Hematopoietic multipotent progenitor cell treated with erythropoietin and hydrocortisone succinate and interleukin-3 and kit ligand, for 8 days (in vitro differentiated cells): Measurements from ENCODE around the gene OTOP3.

Experiments
- DNase-seq: peaks from one replicate; pipeline ENCODE4 v3.0.0-alpha.2; 2015

Gene OTOP3

DNA sequence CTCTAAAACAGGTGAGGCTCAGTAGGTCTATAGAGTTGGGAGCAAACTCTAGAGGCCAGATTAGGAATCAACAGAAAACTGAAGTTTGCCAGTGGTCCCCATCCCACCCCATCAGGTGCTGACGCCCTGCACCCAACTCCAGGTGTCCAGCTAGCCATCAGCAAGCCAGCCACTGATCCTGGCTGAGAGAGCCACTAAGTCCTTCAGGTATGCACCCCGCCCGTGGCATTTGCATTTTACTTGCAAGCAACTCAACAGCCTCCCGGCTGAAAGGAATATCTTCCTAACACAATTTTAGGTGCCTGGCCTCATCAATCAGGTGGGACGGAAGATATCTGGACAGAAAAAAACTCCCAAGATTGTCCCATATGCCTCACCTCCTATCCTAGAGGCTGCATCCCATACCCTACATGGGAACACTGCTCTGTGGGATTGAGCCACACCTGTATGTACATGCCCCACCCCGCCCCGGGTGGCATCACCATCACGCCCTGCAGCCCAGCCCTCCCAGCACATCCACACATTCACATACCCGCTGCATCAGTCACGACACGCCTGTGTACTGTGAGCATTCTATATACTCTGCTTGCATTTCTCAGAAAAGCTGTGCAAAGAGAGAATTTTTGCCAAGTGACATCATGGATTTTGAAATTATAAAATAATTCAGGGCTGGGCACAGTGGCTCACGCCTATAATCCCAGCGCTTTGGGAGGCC is 8.3 kb downstream of the OTOP3 start:
- no peak for DNase-seq

DNA sequence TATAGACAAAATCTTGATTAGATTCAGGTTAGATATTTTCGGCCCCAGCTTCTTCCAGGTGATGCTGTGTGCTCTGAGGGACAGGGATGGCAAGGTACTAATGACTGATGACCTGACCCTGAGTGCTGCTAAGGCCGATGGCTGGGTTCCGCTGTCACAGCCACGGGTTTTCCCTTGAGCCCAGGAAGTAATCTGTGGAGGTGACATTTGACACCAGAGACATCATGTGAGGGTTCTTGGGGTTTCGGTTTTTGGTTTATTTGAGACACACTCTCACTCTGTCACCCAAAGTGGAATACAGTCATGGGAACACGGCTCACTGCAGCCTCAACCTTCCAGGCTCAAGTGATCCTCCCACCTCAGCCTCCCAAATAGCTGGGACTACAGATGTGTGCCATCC is 9.8 kb downstream of the OTOP3 start:
- no peak for DNase-seq

DNA sequence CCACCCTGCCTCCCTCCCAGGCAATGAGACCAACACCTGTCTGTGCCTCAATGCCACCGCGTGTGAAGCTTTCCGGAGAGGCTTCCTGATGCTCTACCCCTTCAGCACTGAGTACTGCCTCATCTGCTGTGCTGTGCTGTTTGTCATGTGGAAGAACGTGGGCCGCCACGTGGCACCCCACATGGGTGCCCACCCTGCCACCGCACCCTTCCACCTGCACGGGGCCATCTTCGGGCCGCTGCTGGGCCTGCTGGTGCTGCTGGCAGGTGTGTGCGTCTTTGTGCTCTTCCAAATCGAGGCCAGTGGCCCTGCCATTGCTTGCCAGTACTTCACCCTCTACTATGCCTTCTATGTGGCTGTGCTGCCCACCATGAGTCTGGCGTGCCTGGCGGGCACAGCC is 10.9 kb downstream of the OTOP3 start:
- no peak for DNase-seq

DNA sequence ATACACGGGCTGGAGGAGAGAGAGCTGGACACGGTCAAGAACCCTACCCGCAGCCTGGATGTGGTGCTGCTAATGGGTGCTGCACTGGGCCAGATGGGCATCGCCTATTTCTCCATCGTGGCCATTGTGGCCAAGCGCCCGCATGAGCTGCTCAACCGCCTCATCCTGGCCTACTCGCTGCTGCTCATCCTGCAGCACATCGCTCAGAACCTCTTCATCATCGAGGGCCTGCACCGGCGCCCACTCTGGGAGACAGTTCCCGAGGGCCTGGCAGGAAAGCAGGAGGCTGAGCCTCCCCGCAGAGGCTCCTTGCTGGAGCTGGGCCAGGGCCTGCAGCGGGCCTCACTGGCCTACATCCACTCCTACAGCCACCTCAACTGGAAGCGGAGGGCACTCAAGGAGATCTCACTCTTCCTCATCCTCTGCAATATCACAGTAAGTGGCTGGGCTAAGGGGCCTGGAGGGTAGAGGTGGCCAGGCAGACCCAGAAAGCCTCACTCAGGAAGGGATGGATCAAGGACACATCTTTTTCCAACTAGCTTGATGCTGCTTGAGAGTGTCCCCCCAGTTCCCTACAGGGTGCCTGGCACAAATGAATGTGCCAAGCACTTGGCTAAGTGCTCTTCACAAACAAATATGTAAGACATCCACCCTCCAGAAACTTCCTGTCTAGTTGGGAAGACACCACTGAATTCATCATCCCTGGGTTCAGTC is 11.5 kb downstream of the OTOP3 start:
- no peak for DNase-seq

DNA sequence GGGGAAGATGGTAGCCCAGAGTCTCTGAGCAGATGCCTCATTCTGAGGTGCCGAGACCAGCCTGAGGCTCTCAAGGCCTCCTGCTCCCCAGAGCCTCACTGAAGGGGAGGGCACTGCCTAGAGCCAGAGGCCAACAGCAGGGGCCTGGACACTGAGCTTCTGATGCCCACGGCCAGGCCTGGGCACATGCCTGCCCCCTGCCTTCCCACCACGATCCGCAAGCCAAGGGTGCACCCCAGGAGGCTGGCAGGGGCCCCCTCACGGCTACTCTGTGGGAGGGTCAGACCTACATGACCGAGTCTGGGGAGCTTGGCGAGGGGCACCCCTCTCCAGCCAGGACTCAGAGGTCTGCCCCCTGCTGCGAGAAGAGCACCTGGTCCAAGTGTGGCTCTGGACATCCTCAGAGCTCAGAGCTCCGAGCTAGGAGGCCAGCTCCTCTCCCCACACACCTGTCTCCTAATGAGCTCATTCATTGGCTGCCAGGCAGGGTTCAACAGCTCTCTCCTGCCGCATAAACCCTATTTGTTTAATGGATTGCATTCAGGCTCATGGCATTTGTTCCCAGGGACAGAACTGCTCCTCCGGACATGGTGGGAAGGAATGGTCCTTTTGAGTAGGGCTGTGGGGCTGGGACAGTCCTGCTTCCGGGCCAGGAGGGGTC is 13.9 kb downstream of the OTOP3 start:
- DNase-seq: no peak

DNA sequence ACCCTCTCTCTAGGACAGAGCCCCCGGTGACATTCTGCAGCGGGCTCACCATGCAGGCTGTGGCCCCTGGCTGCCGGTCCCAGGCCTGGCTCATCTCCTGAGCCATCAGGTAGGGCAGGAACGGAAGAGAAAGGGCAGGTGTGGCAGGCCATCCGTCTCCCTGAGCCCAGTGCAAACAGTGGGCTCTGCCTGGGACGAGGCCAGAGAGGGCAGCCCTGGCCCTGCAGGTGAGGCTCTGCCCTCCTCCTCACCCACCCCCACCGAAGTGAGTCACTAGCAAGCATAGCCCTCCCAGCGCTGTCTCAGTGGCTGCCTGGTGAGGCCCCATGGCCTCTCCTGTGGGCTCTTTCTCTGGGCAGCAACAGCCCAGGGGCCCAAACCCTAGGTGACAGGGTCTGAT is 14.5 kb downstream of the OTOP3 start:
- no peak for DNase-seq

DNA sequence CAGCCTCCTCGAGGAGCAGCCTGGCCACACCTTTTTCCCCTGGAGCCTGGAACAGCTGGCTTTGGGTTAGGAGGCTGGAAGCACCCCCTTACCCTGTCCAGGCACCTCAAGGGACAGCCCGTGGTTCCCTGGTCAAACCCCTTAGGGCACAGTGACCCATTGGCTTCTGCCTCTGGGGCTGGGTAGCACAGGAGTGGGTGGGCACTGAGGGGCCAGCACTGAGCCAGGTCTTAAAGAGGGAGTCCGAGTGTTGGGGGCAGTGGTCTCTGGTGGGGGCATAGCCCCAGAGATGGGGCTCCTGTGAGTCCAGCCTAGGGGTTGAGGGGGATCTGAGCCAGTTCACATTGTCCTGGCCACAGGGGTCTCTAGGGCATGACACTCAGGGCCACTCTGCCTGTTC is 15.4 kb downstream of the OTOP3 start:
- DNase-seq: no peak

DNA sequence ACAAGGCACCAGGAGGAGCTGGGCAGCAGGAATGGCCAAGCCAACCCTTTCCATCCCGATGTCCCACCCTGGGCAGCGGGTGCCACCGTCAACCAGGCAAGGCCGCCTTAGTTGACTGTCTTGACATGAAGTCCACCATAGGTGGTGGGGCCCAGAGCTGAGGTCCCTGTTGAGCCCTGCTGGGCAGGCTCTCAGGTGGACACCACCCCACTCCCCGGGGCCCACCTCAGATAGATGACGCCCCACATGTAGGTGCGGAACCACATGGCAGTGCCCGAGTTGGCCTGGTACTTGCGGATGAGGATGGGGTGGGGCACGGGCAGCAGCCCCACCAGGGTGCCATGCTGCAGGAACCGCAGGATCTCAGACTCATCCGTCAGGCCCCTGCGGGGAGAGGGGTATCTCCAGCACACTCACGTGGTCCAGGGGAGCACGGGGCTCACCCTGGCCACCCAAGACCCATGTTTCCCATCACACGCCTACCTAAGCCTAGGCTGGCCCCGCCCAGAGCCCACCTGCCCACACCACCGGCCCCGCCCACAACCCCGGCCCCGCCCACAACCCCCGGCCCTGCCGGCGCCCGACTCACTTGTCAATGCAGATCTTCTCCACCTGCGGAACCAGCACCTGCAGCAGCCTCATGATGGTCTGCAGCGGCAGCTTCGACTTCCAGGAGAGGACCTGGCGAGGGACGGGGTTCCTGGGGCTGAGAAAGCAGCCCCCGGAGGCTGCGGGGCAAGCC is 16.2 kb downstream of the OTOP3 start:
- DNase-seq: no peak

DNA sequence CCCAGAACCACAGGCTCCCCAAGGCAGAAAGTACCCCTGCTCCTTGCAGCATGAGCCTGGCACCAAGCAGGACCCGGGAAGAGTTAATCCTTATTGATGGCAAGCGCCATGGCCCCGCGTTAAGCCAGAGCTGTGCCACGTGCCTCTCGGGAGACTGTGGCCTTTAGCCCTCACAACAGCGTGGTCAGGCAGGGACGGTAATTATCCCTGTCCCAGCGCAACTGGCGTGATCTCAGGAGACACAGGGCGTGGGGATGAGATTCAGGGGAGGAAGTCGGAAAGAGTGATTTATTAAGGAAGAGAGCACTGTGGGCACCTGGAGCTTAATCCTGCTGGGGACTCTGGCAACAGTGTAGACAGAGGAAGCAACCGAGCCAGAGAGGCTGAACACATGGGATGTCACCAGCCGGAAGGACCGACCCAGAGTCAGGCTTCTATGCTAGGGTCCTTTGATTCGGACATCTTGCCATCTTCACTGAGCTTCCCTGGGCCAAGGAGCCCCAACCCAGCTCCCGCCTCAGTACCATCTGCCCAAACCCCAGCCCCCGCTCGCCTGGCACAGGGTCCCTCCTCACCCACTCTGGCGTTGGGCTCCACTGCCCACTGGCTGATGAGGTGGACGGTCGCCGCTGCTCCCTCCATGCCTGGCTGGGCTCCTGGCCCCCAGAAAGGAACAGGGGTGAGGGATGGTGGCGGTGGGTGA is 16.9 kb downstream of the OTOP3 start:
- no peak for DNase-seq

DNA sequence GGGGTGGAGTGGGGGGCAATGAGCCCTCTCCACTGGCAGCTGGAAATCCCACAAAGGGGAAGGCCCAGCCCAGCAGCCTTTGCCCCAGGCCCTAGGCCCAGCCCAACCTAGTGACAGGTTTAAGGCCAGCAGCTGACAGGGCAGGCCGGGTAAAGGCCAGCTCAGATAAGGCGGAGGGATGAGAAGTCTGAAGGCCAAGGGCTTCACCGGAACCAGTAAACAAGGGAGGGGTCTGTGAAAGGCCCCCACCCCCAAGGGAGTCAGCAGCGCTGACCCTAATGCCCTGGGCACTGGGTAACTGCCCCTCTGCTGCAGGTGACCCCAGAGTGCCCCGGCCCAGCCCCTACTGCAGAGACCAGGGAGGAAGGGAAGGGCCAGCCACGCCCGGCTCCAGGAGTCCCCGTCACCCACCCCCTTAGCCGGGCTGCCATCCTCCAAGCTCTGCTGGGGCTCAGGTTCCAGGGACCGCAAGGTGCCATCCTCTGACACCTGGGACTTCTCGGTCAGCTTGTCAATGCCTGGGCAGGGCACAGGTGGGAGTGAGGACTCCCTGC is 17.5 kb downstream of the OTOP3 start:
- no peak for DNase-seq

DNA sequence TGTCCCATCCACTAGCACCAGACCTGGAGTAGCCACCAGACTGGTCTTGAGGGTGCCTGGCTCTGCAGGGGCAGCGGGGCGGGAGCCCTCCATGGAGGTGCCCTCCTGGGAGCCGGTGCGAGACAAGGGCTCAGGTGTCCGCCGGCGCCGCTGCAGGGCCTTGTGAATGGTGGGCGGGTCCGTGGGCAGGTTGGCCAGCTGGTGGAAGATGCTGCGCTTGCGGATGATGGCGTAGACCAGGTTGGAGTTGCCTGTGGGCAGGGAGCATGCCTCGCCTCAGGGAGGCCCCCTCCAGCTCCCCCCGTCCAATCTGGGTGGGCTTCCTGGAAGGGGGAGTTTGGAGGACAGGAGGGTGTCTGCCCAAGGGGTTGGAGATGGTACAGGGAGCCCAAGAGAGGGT is 18.4 kb downstream of the OTOP3 start:
- no peak for DNase-seq

DNA sequence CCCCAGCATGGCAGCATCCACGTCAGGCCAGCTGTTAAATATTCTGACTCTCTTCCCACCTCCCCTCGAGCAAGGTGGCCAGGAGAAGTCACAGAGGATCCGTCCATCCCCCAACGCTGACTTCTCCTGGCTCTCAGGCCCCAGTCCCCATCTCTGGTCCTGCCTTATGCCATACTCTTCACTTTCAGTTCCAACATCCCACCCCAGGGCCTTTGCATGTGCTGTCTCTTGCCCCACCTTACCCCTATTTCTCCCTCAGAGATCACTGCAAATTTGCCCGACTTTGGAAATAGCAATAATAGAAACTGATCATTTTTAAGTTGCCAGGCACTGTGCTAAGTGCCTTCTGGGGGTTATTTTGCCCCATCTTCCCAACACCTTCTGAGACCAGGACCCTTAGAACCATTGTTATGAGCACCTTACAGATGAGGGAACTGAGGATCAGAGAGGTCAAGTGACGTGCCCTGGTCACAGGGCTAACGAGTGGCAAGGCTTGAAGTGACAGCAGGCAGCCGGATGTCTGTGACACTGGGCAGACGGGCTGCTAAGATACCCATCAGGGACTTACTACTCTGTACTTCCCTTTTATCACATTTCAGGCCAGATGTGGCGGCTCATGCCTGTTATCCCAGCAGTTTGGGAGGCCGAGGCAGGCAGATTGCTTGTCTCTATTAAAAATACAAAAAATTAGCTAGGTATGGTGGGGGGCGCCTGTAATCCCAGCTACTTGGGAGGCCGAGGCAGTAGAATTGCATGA is 19.1 kb downstream of the OTOP3 start:
- no peak for DNase-seq

DNA sequence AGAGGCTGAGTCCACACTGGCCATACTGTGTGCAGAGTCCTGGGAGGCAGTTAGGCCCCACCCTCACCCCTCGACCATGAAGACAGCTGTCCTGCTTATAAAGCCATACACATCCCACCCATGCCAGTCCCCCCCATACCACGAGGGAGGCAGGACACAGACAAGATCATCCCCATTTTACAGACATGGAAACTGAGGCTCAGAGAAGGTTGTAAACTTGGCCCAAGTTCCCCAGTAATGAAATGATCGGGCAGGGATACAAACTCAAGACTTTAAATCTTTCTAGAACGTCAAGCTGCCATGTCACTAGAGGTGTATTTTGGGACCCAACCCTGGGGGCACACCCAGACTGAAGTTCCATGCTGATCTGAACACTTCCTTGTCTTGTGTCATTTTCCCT is 20.4 kb downstream of the OTOP3 start:
- DNase-seq: no peak

DNA sequence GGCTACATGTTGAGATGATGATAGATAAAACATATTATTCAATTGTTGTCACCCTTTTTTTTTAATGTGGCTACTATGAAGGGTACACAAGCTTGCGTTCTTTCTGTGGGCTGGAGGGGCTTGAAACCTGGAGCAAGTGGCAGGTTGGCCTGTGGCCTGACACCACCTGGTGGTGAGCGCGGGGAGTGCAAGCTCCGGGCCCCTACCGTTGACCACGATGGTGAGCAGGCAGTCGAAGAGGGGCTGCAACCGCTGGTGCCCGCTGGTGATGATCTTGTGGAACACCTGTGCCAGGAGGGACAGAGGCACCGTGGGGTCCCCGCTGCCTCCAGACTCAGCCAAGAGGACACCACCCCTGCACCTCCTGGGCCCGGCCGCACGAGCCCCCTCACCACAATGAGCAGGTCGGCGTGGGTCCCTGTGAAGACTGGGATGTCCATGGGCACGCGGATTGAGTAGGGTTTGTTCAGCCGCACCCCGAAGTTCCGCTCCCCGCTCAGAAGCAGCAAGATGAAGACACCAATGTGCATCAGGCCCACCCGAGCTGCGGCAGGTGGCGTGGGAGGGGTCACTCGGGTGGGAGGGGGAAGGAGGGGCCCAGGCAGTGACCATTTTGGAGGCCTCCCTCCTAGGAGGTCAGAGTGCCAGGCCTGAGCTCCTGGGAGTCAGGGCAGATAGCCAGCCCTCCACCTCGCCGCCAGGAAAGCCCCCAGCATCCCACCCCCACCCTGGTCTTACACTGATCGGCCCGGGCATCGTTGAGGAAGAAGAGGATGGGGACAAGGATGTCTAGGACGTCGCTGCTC is 22.4 kb downstream of the OTOP3 start:
- peak; percentile 60 for DNase-seq

DNA sequence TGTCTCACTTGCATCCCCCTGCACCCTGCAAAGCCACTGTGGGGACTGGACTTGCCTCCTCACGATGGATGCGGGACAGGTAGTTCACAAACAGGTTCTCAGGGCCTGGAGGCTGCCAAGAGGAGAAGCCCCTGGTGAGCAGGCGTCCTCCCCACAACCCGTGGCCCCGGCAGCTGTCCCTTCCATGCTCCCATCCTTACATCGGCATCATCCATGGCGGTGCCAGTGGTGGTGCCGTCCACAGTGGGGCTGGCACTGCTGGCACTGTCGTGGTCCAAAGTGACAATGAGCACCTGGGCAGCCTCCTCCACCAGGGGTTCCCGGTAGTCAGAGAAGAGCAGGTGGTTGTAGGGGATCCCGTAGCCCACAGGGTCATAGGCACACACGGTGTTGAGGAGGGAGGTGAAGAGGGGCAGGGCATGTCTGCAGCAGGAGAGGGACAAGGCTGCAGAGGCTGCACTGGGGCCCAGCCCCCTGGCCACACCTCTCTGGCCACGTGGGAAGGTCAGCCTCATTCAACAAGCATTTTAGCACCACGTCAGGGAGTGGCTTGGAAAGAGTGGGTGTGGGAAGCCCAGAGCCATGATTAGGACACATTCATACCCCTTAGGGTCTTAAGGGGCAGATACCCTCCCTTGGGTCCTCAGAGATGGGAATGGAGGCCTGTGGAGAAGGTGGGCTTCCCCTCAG is 24.3 kb downstream of the OTOP3 start:
- no peak for DNase-seq

DNA sequence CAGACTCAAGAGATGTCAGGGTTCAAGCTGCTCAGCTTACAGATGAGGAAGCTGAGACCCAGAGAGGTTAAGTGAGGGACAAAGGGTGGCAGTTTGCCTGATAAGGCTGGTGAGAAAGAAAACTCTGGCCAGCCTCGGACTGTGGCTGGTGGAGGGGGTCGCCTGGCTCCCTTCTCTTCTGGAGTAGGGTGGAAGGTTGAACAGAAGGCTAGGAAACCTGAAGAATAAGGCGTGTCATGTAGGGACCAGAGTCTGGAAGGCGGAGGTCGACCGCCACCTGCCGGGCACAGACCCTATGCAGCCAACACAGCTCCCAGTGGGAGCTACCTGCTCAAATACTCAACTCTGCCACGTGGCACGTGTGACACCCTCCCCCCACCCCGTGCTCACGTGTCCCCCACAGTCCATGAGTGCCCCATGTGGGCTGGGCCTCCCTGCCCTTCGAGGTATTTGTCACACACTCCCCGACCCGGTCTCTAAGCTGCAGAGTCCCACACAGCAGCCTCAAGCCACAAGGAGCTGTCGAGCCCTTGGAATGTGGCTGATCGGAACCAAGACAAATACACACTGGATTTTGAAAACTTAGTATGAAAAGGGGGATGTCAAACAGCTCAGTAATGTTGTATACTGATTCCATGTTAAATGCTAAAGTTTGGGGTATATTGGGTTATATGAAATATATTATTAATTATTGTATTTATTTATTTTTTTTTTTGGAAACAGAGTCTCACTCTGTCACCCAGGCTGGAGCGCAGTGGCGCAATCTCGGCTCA is 25.1 kb downstream of the OTOP3 start:
- DNase-seq: peak; percentile 78

DNA sequence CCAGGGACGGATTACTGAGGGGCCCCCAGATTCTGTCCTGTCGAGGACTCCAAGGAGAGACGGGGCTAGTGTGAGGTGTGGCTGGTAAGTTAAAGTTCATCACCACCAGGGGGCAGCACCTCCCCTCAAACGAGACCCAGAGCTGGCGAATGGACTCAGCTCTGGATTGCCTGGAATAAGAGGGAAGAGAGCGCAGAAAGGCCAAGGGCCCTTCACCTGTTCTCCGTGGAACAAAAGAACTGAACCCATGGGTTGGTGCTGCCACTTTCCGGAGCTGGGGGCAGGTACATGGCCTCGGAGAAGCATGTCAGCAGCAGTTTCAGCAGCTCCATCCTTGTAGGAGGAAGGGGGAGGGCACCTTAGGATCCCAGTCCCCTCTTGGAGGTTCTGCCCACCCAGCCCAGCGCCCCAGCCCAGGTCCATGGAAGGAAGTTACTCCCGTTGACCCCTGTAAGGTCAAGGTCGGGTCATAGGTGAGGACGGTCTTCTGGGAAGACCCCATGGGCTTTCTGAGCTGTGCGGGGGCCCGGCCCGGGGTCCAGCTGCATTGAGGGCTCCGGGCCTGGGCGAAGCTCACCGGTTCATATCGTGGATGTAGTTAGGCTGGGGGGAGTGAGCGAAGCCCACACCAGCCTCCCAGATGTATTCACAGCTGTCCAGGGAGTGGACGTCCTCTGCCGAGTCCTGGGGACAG is 26.1 kb downstream of the OTOP3 start:
- peak; percentile 85 for DNase-seq

DNA sequence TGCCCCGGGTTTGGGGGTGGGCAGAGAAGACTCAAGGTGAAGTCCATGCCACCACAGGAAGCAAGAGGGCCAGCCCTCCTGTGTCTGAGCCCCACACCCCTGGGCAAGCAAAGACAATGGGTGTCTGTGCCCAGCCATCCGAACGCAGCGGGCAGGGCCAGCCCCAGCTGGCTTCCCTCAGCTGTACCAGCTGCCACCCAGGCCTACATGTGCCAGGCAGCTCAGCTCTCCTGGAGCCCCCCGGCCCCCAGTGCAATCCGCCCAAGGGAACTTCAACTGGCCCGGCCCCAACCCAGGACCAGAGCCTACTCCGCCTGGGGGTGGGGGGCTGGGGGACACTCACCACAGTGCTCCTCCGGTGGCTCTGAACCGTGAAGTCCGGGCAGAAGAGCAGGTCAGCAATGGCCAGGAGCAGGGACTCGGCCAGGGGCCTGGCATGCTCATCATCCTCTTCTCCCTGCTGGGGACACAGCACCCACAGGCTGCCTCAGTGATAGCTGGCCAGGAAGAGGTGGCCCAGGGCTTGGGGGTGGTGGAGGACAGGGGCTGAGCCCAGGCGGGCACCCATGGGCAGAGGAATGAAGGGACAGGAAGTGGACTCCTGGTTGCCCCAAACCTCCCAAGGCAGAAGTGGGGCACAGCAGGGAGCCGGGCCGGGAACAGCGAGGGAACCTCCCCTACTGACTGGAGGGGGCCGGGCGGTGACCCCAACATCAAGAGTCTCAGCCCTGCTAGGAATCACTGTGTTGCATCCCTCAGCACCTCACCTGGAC is 27.1 kb downstream of the OTOP3 start:
- DNase-seq: no peak
